WTC11 (cell line): Measurements from ENCODE around the gene GABRB1.

Experiments used
- ATF2 ChIP-seq: sonication (generic); formaldehyde crosslinking; IDR thresholded peaks from 2 replicates; pipeline ENCODE4 v1.8.1; 2022; ENCODE audit warnings: low read depth, missing genetic modification reagents, borderline replicate concordance
- CTCF ChIP-seq: fragments of 200-600 bp; IDR thresholded peaks from 2 replicates; pipeline ENCODE4 v1.8.0; 2022; ENCODE audit warnings: antibody characterized with exemption
- ELF4 ChIP-seq: sonication (generic); formaldehyde crosslinking; IDR thresholded peaks from 2 replicates; pipeline ENCODE4 v1.8.1; 2022; ENCODE audit warnings: low read depth, mild to moderate bottlenecking, moderate library complexity, missing genetic modification reagents
- FOXJ3 ChIP-seq: sonication (generic); formaldehyde crosslinking; IDR thresholded peaks from 2 replicates; pipeline ENCODE4 v1.9.0; 2021; ENCODE audit warnings: missing genetic modification reagents, mild to moderate bottlenecking, borderline replicate concordance
- FOXP4 ChIP-seq: sonication (generic); formaldehyde crosslinking; IDR thresholded peaks from 2 replicates; pipeline ENCODE4 v1.8.0; 2022; ENCODE audit warnings: mild to moderate bottlenecking, missing genetic modification reagents
- NFE2L1 ChIP-seq: sonication (generic); formaldehyde crosslinking; IDR thresholded peaks from 2 replicates; pipeline ENCODE4 v1.8.1; 2023; ENCODE audit warnings: missing genetic modification reagents
- NR2C2 ChIP-seq: sonication (generic); formaldehyde crosslinking; IDR thresholded peaks from 2 replicates; pipeline ENCODE4 v1.8.0; 2022; ENCODE audit warnings: mild to moderate bottlenecking, missing genetic modification reagents
- TCF7 ChIP-seq: sonication (generic); formaldehyde crosslinking; IDR thresholded peaks from 2 replicates; pipeline ENCODE4 v1.8.0; 2022; ENCODE audit warnings: mild to moderate bottlenecking, low read depth, missing genetic modification reagents, moderate library complexity
- ZNF121 ChIP-seq: sonication (generic); formaldehyde crosslinking; IDR thresholded peaks from 2 replicates; pipeline ENCODE4 v1.8.0; 2023; ENCODE audit warnings: missing genetic modification reagents
- ZNF263 ChIP-seq: sonication (generic); formaldehyde crosslinking; IDR thresholded peaks from 2 replicates; pipeline ENCODE4 v1.8.1; 2022; ENCODE audit warnings: low read depth, mild to moderate bottlenecking, moderate library complexity, missing genetic modification reagents
- ZNF396 ChIP-seq: fragments of 250-450 bp; sonication (Bioruptor Pico); IDR thresholded peaks from 2 replicates; pipeline ENCODE4 v1.8.0; 2021; ENCODE audit warnings: mild to moderate bottlenecking, moderate library complexity, borderline replicate concordance

- TF ChIP-seq CTCF (no peak), TCF7 (CRISPR knock-in tag) (no peak), ATF2 (no peak), FOXP4 (CRISPR knock-in tag) (no peak), NR2C2 (CRISPR knock-in tag) (no peak), ZNF121 (CRISPR knock-in tag) (no peak), ZNF396 (CRISPR knock-in tag) (no peak), FOXJ3 (CRISPR knock-in tag) (no peak), ELF4 (CRISPR knock-in tag) (no peak), NFE2L1 (CRISPR knock-in tag) (no peak), ZNF263 (no peak)
Observed at GRCh38 chr4:47270201-47270888, 239.0 kb downstream of the GABRB1 start.
